ENCODE results near the gene SEMA3G.

DNA sequence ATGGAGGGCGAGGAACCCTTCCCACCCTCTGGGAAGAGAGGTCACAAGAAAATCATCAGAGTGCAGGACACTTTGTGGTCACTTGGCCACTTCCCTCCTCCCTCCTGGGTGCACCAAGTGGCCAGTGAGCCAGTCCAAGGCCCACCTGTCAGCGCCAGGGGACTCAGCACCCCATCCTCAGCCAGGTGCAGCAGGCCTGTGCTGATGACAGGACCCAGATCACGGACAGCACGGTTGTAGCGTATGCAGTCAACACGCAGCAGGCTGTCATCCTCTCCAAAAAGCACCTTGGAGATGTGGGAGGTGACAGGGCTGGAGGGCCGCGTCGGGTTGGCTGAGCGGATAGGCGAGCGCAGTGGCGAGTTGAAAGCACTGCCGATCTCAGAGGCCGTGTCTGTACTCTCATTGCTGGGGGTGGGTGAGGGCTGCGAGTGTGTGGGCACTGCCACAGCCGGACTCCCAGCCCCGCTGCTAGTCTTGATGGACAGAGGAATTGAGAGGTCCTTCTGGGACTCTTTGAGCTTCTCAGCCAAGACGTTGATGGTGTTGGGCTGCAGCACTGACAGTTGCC lies 41.5 kb downstream of the SEMA3G start:
- TF ChIP-seq POLR2A (IDR thresholded peaks at IDR 0.05; ENCODE audit: low read length): no peak
- TF ChIP-seq GATA1 (IDR thresholded peaks at IDR 0.05; ENCODE audit: low read depth, low read length): no peak

Measured in erythroblast (primary cell).